ENCODE results near the gene CHCHD10.
A peak's percentile ranks its signal among the peaks of the same experiment; 100 is the strongest.

Gene CHCHD10

GRCh38 chr22:23718371-23719165, 49.2 kb downstream of the CHCHD10 start:
- CTCF ChIA-PET = no interaction called here

GRCh38 chr22:23716811-23717801, 50.7 kb downstream of the CHCHD10 start:
- H3K27ac ChIP-seq (ENCODE audit: insufficient read depth in 1 of 2, low read depth in 1 of 2, low read length in 2 of 2, poor library complexity in 1 of 2, severe bottlenecking in 2 of 2) = peak overlapping the region; percentile 33 to 76
- WGBS (ENCODE audit: insufficient coverage) = 6% methylated on average over 61 of the region's 84 CpGs
- POLR2A ChIA-PET = interaction anchor here (0.6 to 2.2 kb wide), 4 partner anchors 14 to 120 kb away, joined by 3 to 6 read pairs (median 4); partner anchors contain the start of gene ZNF70

More at GRCh38 chr22:23718371-23719165, 49.2 kb downstream of the CHCHD10 start:
- peaks cover 3 to 20% (median 13%) of the 10 kb centered on the region in 4 experiments for H3K4me1 ChIP-seq (ENCODE audit: control extremely low read depth in 1 of 4, control insufficient read depth in 4 of 4, insufficient read depth in 4 of 4, low read length in 3 of 4)
- 80% methylated on average over 7 of the region's 17 CpGs for WGBS (ENCODE audit: insufficient coverage)
- H3K27ac ChIP-seq (ENCODE audit: insufficient read depth in 1 of 2, low read depth in 1 of 2, low read length in 2 of 2, poor library complexity in 1 of 2, severe bottlenecking in 2 of 2) = no peak overlapping the region
- POLR2A ChIA-PET = interaction anchor here (0.6 to 0.8 kb wide), 5 partner anchors 9 to 183 kb away, joined by 3 to 5 read pairs (median 3); partner anchors contain the start of gene ZNF70
- H3K9me3 ChIP-seq (ENCODE audit: control extremely low read depth in 1 of 5, control insufficient read depth in 4 of 5, insufficient read depth in 2 of 5, low read depth in 1 of 5, low read length in 4 of 5) = no peaks in the 10 kb centered on the region
- peaks cover 3 to 14% (median 9%) of the 10 kb centered on the region in 4 experiments for H3K36me3 ChIP-seq (ENCODE audit: control insufficient read depth in 4 of 4, insufficient read depth in 4 of 4, low read length in 3 of 4)
- no peak for DNase-seq
- no peaks in the 10 kb centered on the region for H3K27me3 ChIP-seq (replicated peaks in 2 of 5; ENCODE audit: control insufficient read depth in 4 of 5, insufficient read depth in 5 of 5, low read length in 4 of 5)
- H3K4me3 ChIP-seq (ENCODE audit: control insufficient read depth in 1 of 7, extremely low read depth in 1 of 7, insufficient read depth in 4 of 7, low read depth in 2 of 7, low read length in 6 of 7) = no peak overlapping the region

More at GRCh38 chr22:23716811-23717801, 50.7 kb downstream of the CHCHD10 start:
- peaks cover 3 to 20% (median 13%) of the 10 kb centered on the region in 4 experiments for H3K4me1 ChIP-seq (ENCODE audit: control extremely low read depth in 1 of 4, control insufficient read depth in 4 of 4, insufficient read depth in 4 of 4, low read length in 3 of 4)
- peak; percentile 86 to 92 (median 91) for DNase-seq
- peaks cover 5 to 27% (median 17%) of the 10 kb centered on the region in 4 experiments for H3K36me3 ChIP-seq (ENCODE audit: control insufficient read depth in 4 of 4, insufficient read depth in 4 of 4, low read length in 3 of 4)
- H3K4me3 ChIP-seq (ENCODE audit: control insufficient read depth in 1 of 7, extremely low read depth in 1 of 7, insufficient read depth in 4 of 7, low read depth in 2 of 7, low read length in 6 of 7) = peak overlapping the region; percentile 75 to 90 (median 86)
- H3K27me3 ChIP-seq (replicated peaks in 2 of 5; ENCODE audit: control insufficient read depth in 4 of 5, insufficient read depth in 5 of 5, low read length in 4 of 5) = no peaks in the 10 kb centered on the region
- CTCF ChIA-PET = interaction anchor here (0.6 to 1.0 kb wide), 2 partner anchors 135 to 164 kb away, joined by 3 to 5 read pairs; no protein-coding TSS in a partner anchor
- H3K9me3 ChIP-seq (ENCODE audit: control extremely low read depth in 1 of 5, control insufficient read depth in 4 of 5, insufficient read depth in 2 of 5, low read depth in 1 of 5, low read length in 4 of 5) = no peaks in the 10 kb centered on the region

All from common myeloid progenitor, CD34-positive (primary cell).